Ishikawa (cell line): Measurements from ENCODE around the gene ACTN2.

Experiments used
- CEBPB ChIP-seq: IDR thresholded peaks from 2 replicates; pipeline ENCODE4 v1.6.1; 2012
- CREB1 ChIP-seq: IDR thresholded peaks from 2 replicates; pipeline ENCODE4 v1.6.1; 2012; ENCODE audit warnings: low read depth
- EGR1 ChIP-seq: IDR thresholded peaks from 2 replicates; pipeline ENCODE4 v1.6.1; 2012
- EP300 ChIP-seq: IDR thresholded peaks from 2 replicates; pipeline ENCODE4 v1.6.1; 2012; ENCODE audit warnings: borderline replicate concordance
- FOXM1 ChIP-seq: IDR thresholded peaks from 2 replicates; pipeline ENCODE4 v1.6.1; 2012; ENCODE audit warnings: low read depth, borderline replicate concordance
- MAX ChIP-seq: IDR thresholded peaks from 2 replicates; pipeline ENCODE4 v1.6.1; 2012
- NFIC ChIP-seq: IDR thresholded peaks from 2 replicates; pipeline ENCODE4 v1.6.1; 2012
- RAD21 ChIP-seq: IDR thresholded peaks from 2 replicates; pipeline ENCODE4 v1.6.1; 2012; ENCODE audit warnings: low read depth
- REST ChIP-seq: IDR thresholded peaks from 2 replicates; pipeline ENCODE4 v1.6.1; 2012; ENCODE audit warnings: low read depth, mild to moderate bottlenecking
- TAF1 ChIP-seq: IDR thresholded peaks from 2 replicates; pipeline ENCODE4 v1.6.1; 2012; ENCODE audit warnings: low read depth, mild to moderate bottlenecking
- TCF12 ChIP-seq: IDR thresholded peaks from 2 replicates; pipeline ENCODE4 v1.6.1; 2012; ENCODE audit warnings: low read depth
- TEAD4 ChIP-seq: IDR thresholded peaks from 2 replicates; pipeline ENCODE4 v1.6.1; 2012
- USF1 ChIP-seq: IDR thresholded peaks from 2 replicates; pipeline ENCODE4 v1.6.1; 2012
- YY1 ChIP-seq: IDR thresholded peaks from 2 replicates; pipeline ENCODE4 v1.6.1; 2012; ENCODE audit warnings: low read depth
- ZBTB7A ChIP-seq: IDR thresholded peaks from 2 replicates; pipeline ENCODE4 v1.6.1; 2012; ENCODE audit warnings: low read depth

Gene ACTN2

GRCh38 chr1:236802264-236802663 is 116.0 kb downstream of the ACTN2 start:
- TF ChIP-seq YY1: no peak
- no peak for TF ChIP-seq CEBPB
- no peak for TF ChIP-seq EP300
- no peak for TF ChIP-seq REST
- no peak for TF ChIP-seq CREB1
- TF ChIP-seq TCF12: no peak

- TF ChIP-seq RAD21 (no peak), MAX (no peak), CEBPB (no peak), YY1 (no peak), TEAD4 (no peak), EP300 (no peak), REST (no peak)
Observed at GRCh38 chr1:236806634-236807033, 120.3 kb downstream of the ACTN2 start.

GRCh38 chr1:236808005-236808404 is 121.7 kb downstream of the ACTN2 start:
- no peak for TF ChIP-seq EP300
- no peak for TF ChIP-seq YY1
- no peak for TF ChIP-seq USF1
- TF ChIP-seq ZBTB7A: no peak
- no peak for TF ChIP-seq MAX
- TF ChIP-seq CEBPB: no peak
- no peak for TF ChIP-seq FOXM1
- TF ChIP-seq REST: no peak
- no peak for TF ChIP-seq CREB1
- no peak for TF ChIP-seq TCF12

- TF ChIP-seq MAX (no peak), ZBTB7A (no peak), EGR1 (no peak), CREB1 (no peak), TEAD4 (no peak), EP300 (no peak), NFIC (no peak), CEBPB (no peak), REST (no peak), USF1 (no peak), FOXM1 (no peak), YY1 (no peak), RAD21 (no peak), TCF12 (no peak), TAF1 (no peak)
Observed at GRCh38 chr1:236808564-236809130, 122.3 kb downstream of the ACTN2 start.
